Adrenal gland (tissue), 12 donors: ENCODE data around the gene UBFD1. TPM values are rescaled to one million over a fixed set of nuclear protein-coding genes. Genes with fewer than 3 reads are reported as not detected.
"Not testable (repeated sequence)": the region's sequence is repeated elsewhere in the genome, so short reads cannot be mapped to it uniquely, and the experiment has no call there.

Source experiments
- DNase-seq, 7 donors: peaks; one replicate each; pipeline ENCODE4 v3.0.0-alpha.2; 2019 to 2020
- H3K27ac ChIP-seq, 5 donors: fragments of 200-600 bp; sonication (generic) in 4 of 5; 1 replicate in 3 of 5; 2 replicates in 2 of 5; pipeline versions ENCODE4 v1.5.1 to v1.8.0; 2016 to 2020; ENCODE audit warnings: mild to moderate bottlenecking in 1 of 5
- H3K27me3 ChIP-seq: fragments of 200-600 bp; 2 replicates; pipeline ENCODE4 v1.8.0; 2021
- H3K36me3 ChIP-seq, 2 donors: fragments of 200-600 bp; replicated peaks in 1 of 2; 1 replicate in 1 of 2; 2 replicates in 1 of 2; pipeline versions ENCODE4 v1.5.1 to v1.8.0; 2018 to 2022
- H3K4me1 ChIP-seq, 2 donors: fragments of 200-600 bp; replicated peaks in 1 of 2; 1 replicate in 1 of 2; 2 replicates in 1 of 2; pipeline versions ENCODE4 v1.5.1 to v1.8.0; 2018 to 2021
- H3K4me3 ChIP-seq, 4 donors: fragments of 200-600 bp; sonication (generic) in 3 of 4; one replicate each; pipeline ENCODE4 v1.5.1; 2016 to 2018
- H3K9me3 ChIP-seq, 3 donors: fragments of 200-600 bp; sonication (generic) in 1 of 3; replicated peaks in 1 of 3; 1 replicate in 2 of 3; 2 replicates in 1 of 3; pipeline versions ENCODE4 v1.5.1 to v1.8.0; 2016 to 2021
- POLR2A ChIP-seq, 2 donors: fragments of 450-650 bp; IDR thresholded peaks; one replicate each; pipeline ENCODE4 v1.6.1; 2017; ENCODE audit warnings: antibody characterized with exemption in 2 of 2, mild to moderate bottlenecking in 2 of 2, moderate library complexity in 1 of 2
- WGBS, 4 donors: extraction: QIAGEN DNeasy Blood & Tissue Kit in 2 of 4; methylation state at CpG; one replicate each; pipeline versions ENCODE4 v1.1.5 to v1.1.7; 2013 to 2017; 5-methylcytosine and 5-hydroxymethylcytosine counted together
- intact Hi-C, 2 donors: fragments of 100-400 bp; cut with DNase I; formaldehyde crosslinking; loops; one replicate each; pipeline versions ENCODE4 v1.14.1 to v1.15.0; 2022 to 2023
- polyA plus RNA-seq, 3 donors: library from polyadenylated mRNA; stranded (reverse); fragments of 200-250 nt in 2 of 3; fragments of 350-450 nt in 1 of 3; fragmentation: Illumina TruSeq in 1 of 3; extraction: RNeasy Lipid Tissue Mini Kit (QIAGEN cat#74804) in 1 of 3; gene quantifications; one replicate each; pipeline ENCODE4 v1.2.3, GENCODE V29; 2013 to 2014
- total RNA-seq, 9 donors: library from RNA; depleted of rRNA in 4 of 9; stranded (reverse); fragments of >200 nt in 4 of 9; fragments of 120-200 nt in 1 of 9; fragmentation: NEBNext Ultra II Directional in 1 of 9; extraction: Animal tissue kit (Norgen Biotek cat#: 25700) in 1 of 9; gene quantifications; one replicate each; pipeline versions ENCODE4 v1.1.0 to v1.2.4, GENCODE V29; 2013 to 2023
- TF ChIP-seq, protein P1 (sequence below), 6 experiments: fragments of 450-650 bp in 4 of 6; fragments of 200-600 bp in 2 of 6; sonication (generic) in 1 of 6; IDR thresholded peaks; 1 replicate in 5 of 6; 2 replicates in 1 of 6; pipeline versions ENCODE4 v1.5.1 to v1.8.0; 2016 to 2021; ENCODE audit warnings: antibody characterized with exemption in 6 of 6, mild to moderate bottlenecking in 2 of 6, moderate library complexity in 1 of 6
- donor health status: healthy with polysubstance abuse.
- donor health status: Bipolar disorder and iron deficiency.
- donor health status: DM: yes; HTN: yes; CAD: no.
- donor health status: DM: no; HTN: no; CAD: no.
- donor health status: DM: no; HTN: no; CAD: no.
- donor health status: DM: yes; HTN: yes; CAD: no.

The UBFD1 gene
- total and polyA plus RNA-seq, 12 donors, result 9.5 to 151 (median 87.0) TPM

DNA sequence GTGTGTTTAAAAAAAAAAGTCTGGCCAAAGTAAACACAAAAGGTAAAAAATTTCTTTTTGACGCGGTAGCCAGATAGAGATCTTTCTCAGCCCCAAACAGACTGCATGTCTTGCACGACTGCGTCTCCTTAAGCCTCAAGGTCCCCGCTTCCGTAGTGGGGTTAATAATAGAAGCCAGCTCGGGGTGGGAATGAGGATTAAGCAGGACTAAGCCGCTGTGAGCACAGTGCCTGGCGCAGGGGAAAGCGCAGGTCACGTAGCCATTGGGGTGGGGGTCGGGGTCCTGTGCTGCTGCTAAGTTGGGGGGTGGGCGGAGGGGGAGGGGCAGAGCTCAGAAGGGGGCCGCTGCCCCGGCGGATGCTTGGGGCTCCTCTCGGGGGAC is 47.8 kb upstream of the UBFD1 start:
- no peaks in the 10 kb centered on the region for H3K9me3 ChIP-seq
- peak in 4 of 7 donors; percentile 48 to 60 (median 56) for DNase-seq
- no peaks in the 10 kb centered on the region for H3K36me3 ChIP-seq
- peak overlapping the region in 3 of 4 donors; percentile 77 to 95 (median 78) for H3K4me3 ChIP-seq
- peaks cover 24 to 39% of the 10 kb centered on the region in 2 donors for H3K4me1 ChIP-seq
- 0 to 3% (median 0%) methylated on average over 8 to 17 of the region's 17 CpGs for WGBS, 4 donors
- peak overlapping the region in 4 of 5 donors; percentile 81 to 96 (median 92) for H3K27ac ChIP-seq
- intact Hi-C loops, result loop anchor here in 1 of 2 donors (10.0 kb wide), 1 partner anchor 45 kb away; the partner anchor contains the start of genes EARS2 and UBFD1
- TF ChIP-seq, protein P1, sequence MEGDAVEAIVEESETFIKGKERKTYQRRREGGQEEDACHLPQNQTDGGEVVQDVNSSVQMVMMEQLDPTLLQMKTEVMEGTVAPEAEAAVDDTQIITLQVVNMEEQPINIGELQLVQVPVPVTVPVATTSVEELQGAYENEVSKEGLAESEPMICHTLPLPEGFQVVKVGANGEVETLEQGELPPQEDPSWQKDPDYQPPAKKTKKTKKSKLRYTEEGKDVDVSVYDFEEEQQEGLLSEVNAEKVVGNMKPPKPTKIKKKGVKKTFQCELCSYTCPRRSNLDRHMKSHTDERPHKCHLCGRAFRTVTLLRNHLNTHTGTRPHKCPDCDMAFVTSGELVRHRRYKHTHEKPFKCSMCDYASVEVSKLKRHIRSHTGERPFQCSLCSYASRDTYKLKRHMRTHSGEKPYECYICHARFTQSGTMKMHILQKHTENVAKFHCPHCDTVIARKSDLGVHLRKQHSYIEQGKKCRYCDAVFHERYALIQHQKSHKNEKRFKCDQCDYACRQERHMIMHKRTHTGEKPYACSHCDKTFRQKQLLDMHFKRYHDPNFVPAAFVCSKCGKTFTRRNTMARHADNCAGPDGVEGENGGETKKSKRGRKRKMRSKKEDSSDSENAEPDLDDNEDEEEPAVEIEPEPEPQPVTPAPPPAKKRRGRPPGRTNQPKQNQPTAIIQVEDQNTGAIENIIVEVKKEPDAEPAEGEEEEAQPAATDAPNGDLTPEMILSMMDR (IDR thresholded peaks at IDR 0.05), result no peak
- no peak for TF ChIP-seq POLR2A (IDR thresholded peaks at IDR 0.05)
- H3K27me3 ChIP-seq, result no peaks in the 10 kb centered on the region

DNA sequence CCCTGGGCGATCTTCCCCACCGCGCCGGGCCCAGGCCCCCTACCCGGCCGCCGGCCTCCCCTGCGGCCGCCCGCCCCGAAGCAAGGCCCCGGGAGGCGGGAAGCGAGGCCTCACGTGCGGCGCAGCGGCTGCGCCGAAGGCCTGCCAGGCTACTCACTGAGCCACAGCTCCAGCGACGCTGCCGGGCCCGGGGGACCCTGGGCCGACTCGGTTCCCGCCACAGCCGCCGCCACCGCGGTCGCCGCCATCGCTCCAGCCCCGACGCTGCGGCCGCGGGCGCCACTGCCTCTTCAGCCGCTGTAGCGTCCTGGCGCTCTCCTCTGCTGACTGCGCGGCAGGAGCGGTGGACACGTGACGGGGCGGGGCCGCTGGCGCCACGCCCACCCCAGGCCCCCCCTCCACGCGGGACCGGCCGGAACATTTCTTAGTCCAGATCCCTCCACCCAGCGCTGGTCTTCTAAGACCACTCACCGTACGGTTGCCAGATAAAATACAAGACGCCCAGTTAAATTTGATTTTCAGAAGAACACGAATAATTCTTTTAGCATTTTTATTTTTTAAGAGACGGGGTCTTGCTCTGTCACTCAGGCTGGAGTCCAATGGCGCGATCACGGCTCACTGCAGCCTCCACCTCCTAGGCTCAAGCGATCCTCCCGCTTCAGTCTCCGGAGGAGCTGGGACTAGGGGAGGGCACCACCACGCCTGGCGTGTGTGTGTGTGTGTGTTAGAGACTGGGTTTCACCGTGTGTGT is 47.2 kb upstream of the UBFD1 start, which contains the start of gene GGA2:
Gene GGA2 (minus strand): TSS at position 331 of the 751 bp plus-strand sequence. CDS start 83 bp downstream, at position 248.
- intact Hi-C loops, result no loop called here
- peak; percentile 85 to 97 for TF ChIP-seq POLR2A (IDR thresholded peaks at IDR 0.05)
- TF ChIP-seq, protein P1 (IDR thresholded peaks at IDR 0.05), result peak in 2 of 6 experiments; percentile 14 to 37

DNA sequence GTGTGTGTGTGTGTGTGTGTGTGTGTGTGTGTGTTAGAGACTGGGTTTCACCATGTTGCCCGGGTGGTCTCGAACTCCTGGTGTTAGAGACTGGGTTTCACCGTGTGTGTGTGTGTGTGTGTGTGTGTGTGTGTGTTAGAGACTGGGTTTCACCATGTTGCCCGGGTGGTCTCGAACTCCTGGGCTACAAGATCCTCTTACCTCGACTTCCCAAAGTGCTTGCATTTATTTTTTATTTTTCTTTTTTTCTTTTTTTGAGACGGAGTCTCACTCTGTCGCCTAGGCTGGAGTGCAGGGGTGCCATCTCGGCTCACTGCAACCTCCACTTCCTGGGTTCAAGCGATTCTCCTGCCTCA is 46.6 kb upstream of the UBFD1 start:
- DNase-seq, H3K27me3 ChIP-seq, intact Hi-C loops, H3K36me3 ChIP-seq, H3K9me3 ChIP-seq: not testable (repeated sequence)
- H3K4me3 ChIP-seq, result peak overlapping the region in 2 of 4 donors; percentile 77 to 95
- WGBS, 4 donors, result 71 to 80% (median 77%) methylated on average over 8 to 10 of the region's 10 CpGs
- H3K4me1 ChIP-seq, result peaks cover 17 to 29% of the 10 kb centered on the region in 2 donors
- H3K27ac ChIP-seq, result peak overlapping the region in 3 of 5 donors; percentile 91 to 96 (median 93)

More for the DNA sequence above, 47.2 kb upstream of the UBFD1 start, which contains the start of gene GGA2:
- Histone ChIP-seq H3K4me3 (peak within 1 kb of the TSS; percentile 48 to 95 (median 78)), H3K4me1 (peaks cover 18 to 34% of the 10 kb centered on the region in 2 donors), H3K27me3 (no peaks in the 10 kb centered on the region), H3K36me3 (no peaks in the 10 kb centered on the region), H3K9me3 (no peaks in the 10 kb centered on the region), H3K27ac (peak within 1 kb of the TSS in 4 of 5 donors; percentile 81 to 96 (median 92))
- peak; percentile 78 to 92 (median 86) for DNase-seq
- WGBS, 4 donors, result 0 to 1% (median 1%) methylated on average over 4 to 71 of the region's 71 CpGs

DNA sequence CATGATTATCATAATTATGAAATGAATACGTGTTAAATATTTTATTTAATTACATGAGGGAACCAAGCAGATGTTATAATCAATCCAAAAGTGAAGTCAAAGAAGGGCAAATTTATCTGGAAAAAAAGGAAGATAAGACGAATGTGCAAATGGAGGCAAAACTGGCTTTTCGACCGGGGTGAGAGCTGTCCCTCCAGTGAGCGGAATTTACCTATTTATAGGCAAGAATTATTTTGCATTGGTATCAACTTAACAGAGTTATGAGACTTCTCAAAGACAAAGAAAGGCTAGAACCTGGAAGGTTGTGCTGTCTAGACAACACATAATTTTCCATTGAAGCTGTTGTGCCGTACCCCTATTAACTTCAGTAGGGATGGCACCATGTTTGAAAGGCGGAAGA is 45.8 kb upstream of the UBFD1 start:
- no peak overlapping the region for H3K27ac ChIP-seq
- whole genome bisulfite sequencing, 4 donors, result 90 to 93% (median 92%) methylated on average over 7 of the region's 7 CpGs
- H3K4me3 ChIP-seq, result no peak overlapping the region
- H3K4me1 ChIP-seq, result peaks cover 12 to 21% of the 10 kb centered on the region in 2 donors
- H3K9me3 ChIP-seq, result no peaks in the 10 kb centered on the region
- no peak for DNase-seq
- intact Hi-C loops, result no loop called here
- H3K27me3 ChIP-seq, result no peaks in the 10 kb centered on the region
- no peaks in the 10 kb centered on the region for H3K36me3 ChIP-seq
- TF ChIP-seq POLR2A (IDR thresholded peaks at IDR 0.05), result no peak
- TF ChIP-seq, protein P1 (IDR thresholded peaks at IDR 0.05), result no peak
